COR-L47 (cell line): ENCODE measurements around the gene VAMP8.
"Not testable (repeated sequence)": the region's sequence is repeated elsewhere in the genome, so short reads cannot be mapped to it uniquely, and the experiment has no call there.

Source experiments
- DNase-seq: peaks from one replicate; lab custom pipeline; 2025; lab: John Stamatoyannopoulos, UW

Gene VAMP8

DNA sequence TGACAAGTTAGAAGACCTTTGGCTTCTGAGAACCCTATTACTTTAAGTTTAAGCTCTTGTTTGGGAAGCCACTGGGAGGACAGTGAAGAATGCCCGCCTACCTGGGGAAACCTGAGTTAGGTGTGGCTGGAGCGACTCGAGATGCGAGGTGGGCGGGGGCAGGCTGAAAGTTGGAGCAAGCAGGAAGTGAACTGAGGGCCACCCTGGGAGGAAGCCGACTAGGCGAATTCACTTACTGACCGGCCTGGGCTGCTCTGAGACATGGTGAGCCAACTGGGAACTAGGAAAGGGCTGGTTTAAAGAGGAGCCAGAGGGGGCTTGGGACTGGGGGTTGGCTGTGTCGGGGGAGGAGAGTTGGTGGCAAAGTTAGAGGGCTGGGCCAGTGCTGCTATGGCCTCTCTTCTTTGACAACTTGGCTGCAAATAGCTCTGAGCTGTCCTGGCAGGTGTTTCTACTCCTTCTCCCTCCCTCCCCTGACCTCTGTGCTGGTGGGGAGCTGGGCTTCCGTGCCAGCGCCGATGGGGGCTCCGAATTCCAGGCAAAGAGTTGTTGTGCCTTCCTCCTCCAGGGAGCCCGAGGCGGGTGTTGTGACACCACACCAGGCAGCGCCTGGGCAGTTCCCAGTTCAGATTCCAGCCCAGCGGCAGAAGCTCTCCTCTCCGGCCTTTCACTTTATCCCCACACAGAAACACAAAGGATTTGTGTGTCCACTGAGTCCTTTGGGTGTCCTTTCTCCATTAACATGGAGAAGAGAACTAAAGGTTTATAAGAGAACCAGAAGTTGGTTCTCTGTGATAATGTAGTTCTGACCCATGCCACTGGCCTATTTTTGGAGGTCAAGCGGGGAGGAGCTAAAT, at the start of gene VAMP8:
Gene VAMP8 (plus strand): TSS at position 201 of the 857 bp plus-strand sequence. CDS start 61 bp downstream, at position 262.
- no peak for DNase-seq

DNA sequence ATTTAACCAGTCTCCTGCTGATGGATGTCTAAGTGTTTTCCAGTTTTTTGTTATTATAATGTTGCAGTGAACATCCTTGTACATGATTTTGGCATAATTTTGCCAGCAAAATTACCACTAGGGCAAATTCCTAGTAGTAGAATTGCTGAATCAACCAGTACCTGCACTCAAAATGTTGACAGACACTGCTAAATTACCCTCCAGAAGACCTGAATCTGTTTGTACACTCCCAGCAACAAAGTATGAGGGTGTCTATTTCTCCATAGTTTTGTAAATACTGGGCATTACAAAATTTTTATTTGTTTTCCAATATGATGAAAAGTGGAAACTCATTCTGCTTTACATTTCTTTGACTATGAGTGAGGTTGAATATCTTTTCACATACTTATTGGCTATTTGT, 49.6 kb upstream of the VAMP8 start:
- no peak for DNase-seq

DNA sequence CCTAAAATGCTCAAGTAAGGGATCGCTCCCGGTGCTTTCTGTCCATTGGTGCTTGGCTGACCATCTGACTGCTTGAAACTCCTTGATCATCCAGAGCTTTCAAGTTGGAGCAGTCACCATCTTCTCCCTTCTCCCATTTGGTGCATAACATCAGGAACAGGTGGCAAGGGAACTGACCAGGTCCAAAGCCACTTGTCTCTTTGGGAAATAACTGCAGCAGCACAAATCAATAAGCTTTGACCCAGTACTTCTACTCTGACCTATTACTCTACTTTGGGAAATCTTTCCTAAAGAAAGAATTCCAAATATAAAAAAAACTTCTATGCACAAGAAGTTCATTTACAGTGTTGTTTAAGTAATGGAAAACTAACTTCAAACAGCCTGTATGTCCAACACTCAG, 49.0 kb upstream of the VAMP8 start:
- no peak for DNase-seq

DNA sequence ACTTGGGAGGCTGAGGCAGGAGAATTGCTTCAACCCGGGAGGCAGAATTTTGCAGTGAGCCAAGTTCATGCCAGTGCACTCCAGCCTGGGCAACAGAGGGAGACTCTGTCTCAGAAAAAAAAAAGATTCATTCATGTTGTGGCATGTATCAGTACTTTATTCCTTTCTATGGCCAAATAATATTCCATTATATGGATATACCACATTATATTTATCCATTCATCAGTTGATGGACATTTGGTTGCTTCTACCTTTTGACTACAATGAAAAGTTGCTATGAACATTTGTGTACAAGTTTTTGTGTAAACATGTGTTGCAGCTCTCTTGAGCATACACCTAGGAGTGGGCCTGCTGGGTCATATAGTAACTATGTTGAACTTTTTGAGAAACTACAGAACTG, 47.6 kb upstream of the VAMP8 start:
- no peak for DNase-seq

DNA sequence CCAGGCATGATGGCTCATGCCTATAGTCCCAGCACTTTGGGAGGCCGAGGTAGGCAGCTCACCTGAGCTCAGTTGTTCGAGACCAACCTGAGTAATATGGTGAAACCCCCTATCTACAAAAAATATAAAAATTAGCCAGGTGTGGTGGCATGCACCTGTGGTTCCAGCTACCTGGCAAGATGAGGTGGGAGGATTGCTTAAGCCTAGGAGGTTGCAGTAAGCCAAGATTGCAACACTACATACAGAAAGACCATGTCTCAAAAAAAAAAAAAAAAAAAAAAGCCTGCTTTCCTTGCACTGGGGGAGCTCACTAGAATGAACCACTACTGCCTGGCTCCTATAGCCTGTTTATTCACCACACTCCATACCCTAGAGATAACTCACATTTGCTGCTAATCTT, 45.8 kb upstream of the VAMP8 start:
- DNase-seq: no peak

DNA sequence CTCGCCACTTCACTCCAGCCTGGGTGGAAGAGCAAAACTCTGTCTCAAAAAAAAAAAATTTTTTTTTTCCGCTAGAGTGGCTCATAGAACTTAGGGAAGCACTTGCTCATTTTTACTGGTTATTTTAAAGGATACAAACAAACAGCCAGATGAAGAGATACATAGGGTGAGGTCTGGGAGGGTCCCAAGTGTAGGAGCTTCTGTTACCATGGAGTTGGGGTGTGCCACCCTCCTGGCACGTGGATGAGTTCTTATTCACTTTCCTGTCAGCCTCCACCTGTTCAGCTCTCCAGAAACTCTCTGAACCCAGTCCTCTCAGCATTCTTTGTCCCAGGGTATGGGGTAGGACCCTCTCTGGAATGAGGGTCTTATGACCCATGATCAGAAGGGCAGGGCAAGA, 43.3 kb upstream of the VAMP8 start:
- DNase-seq: no peak

DNA sequence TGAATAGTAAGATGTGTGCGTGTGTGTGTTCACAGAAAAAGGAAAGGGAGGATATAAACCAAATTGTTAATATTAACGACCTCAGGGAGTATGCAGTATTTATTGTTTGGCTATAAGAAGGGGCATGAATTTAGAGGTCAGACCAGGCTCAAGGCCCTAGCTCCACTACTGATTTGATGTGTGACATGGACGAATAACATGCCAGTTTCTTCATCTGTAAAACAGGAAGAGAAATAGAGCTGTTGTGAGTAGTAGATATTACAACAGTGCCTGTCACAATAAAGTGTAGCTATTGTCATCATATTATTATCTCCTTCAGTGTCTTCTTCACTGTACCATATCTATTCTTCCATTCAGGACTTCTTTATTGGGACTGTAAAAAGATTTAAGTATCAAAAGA, 42.5 kb upstream of the VAMP8 start:
- no peak for DNase-seq

DNA sequence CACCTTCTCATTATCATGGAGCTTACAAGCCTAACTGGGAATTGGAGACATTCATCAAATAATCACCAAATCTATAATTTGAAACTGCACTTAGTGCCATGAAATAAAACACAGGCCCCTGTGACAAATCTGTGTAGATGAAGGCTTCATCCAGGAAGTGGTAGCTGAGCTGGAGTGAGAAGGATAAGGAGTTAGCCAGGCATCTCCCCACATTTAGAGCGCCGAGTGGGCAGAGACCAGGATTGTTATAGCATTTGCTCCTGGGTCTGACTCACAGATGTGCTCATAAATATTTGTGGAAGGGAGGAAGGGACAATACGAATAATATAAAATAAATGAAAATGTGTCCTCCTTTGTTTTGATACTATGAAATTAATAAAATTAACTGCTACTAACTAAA, 40.9 kb upstream of the VAMP8 start:
- no peak for DNase-seq

DNA sequence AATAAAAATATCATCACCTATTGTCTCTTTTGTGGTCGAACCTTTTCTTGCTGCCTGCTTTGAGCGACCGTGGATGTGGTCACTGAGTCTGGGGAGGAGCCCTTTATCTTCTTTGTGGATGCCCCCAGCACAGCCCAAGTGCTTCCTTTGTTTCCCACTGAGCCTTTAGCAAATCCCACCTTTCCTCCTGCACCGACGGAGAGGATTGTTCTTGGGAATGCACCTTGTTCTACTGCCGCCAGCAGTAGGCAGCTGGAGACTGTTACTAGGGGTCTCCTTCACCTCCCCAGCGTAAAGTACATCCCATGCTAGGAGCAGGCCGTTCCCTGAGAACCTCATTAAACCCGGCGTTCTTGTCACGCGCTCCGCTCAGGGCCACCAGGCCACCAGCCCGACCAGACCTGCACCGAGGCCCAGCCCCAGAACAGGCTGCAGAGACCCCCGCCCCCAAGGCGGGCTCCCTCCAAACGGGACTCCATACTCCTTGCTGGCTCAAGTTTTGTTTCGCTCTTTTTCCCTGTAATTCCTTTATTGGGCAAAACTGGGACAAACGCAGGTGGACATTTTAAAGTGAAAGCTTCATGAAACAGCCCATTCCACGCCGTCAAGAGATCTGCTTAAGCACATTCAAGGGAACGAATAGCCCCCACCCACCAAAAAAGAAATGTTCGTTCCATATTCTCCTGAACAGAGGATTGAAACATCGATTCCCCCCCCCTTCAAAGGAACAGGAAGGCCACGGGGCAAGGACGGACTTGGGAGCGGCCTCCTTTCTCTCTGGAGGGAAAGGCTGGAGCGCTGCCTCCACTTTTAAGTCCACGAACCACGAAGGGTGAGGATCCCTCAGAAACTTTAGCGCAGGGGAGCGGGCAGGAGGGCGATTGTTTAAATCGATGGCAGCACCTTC, 39.5 kb upstream of the VAMP8 start:
- peak; percentile 82 for DNase-seq

DNA sequence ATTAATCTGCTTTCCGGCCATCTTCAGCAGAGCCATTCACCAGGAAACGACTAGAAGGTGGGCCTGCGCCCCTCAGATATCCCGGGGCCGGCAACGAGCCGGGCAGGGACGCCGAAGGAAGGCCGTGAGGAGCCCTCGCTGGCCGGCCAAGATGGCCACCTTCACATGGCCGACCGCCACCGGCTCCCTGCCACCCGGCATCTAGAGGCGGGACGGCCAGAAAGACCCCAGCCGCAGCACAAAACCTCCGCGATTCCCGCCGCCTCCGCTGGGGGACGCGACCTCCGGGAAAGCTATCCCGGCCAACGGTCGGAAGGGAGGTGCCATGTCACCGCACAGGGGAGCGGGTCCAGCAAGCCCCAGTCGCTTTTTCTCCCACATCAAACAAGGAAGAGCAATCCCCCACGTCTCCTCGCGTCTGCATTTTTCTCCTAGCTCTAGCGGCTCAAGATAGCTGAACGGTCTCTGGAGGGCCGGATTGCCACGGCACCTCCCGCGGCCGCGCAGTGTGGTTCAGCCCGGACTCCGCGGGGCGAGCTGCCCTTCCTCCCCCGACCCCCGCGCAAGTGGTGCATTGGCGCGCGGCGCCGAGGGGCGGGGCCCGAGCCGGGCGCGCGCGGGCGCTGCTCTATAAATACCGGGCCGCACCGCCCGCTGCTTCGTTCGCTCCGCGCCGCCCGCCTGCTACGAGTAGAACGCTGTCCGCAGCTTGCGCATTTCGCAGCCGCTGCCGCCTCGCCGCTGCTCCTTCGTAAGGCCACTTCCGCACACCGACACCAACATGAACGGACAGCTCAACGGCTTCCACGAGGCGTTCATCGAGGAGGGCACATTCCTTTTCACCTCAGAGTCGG, 38.7 kb upstream of the VAMP8 start, which contains the start of gene MAT2A:
Gene MAT2A (plus strand): TSS at position 662 of the 854 bp plus-strand sequence. CDS start 120 bp downstream, at position 782.
- peak; percentile 93 for DNase-seq

DNA sequence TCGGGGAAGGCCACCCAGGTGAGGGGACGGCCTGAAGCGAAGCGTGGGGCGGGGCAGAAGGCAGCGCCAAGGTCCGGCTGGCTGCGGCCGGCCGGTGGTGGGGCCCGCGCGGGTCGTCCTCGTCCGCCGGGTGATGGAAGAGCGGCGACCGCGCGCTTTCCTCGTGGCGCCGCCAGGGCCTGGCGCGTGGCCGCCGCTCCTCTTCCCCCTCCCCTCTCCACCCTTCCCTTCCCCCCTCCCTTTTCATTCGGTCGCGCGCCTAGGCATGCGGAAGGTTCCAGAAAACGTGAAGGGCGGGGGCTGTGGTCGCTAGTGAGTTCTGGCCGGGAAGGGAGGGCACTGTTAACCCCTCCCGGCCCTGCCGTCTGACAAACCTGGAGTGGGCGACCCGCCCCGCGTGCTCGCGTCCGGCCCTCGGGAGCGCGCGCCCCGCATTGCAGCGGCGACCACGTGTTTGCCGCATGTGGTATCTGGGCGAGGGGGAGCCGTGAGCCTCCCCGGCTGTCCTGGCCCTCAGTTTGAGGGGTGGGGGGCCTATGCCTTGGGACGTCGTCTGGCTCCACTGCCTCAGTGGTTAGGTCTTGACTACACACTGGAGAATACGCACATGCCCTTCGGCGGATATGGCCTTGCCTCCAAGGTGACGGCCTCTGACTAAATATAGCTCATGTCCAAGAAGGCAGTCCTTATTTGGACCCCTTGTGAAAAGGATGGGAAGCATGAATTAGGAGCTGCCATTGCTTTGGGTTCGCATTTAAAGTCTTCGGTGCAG, 37.8 kb upstream of the VAMP8 start:
- peak; percentile 68 for DNase-seq

DNA sequence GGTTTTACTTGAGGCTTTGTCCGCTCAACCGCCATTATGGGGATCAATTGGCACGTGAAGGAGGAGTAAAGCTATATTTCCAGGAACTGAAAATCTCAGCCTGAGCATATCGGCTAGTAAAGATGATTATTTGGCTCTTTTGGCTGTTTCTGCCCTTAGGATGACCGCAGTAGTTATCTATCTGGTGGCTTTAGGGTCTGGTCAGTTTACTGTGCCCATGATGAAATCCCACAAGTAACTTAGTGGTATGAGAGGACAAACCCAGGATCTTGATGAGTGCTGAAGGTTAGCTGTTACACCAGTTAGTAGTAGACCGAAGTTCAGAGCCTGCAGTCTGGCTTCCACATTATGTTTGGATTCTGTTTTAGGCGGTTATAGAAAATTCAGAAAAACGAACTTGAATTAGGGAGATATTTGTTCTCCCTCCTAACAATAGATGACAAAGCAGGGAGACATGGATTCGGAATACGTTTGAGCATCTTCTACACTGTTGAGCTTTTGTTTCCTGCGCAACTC, 37.2 kb upstream of the VAMP8 start:
- no peak for DNase-seq

DNA sequence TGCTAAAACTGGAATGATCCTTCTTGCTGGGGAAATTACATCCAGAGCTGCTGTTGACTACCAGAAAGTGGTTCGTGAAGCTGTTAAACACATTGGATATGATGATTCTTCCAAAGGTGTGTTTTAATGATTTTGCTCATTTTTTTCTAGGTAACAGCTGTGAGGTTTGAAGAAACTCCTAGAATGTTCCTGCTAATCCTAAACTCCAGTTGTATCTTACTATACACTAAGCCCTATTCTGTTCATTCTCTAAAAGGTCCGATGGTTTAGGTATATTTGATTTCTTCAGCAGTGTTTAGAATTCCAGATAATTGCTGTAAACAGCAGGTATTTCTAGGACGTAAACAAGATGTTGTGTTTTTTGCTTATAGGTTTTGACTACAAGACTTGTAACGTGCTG, 36.1 kb upstream of the VAMP8 start:
- no peak for DNase-seq

DNA sequence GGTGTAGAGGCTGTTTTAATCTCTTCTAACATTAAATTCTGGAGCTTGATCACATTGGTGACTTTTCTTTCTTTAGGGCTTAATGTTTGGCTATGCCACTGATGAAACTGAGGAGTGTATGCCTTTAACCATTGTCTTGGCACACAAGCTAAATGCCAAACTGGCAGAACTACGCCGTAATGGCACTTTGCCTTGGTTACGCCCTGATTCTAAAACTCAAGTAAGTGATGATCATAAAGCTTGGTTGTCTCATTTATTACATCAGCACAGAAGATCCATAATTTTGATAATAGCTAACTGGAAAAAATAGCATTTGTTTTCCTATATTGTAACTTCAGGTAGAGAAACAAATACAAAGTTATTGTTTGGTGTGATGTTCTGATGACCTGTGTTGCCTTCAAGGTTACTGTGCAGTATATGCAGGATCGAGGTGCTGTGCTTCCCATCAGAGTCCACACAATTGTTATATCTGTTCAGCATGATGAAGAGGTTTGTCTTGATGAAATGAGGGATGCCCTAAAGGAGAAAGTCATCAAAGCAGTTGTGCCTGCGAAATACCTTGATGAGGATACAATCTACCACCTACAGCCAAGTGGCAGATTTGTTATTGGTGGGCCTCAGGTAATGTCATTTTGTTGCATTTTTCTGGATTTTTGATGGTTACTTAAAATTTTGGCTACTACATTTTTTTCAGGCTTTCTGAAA, 35.5 kb upstream of the VAMP8 start:
- DNase-seq: no peak

DNA sequence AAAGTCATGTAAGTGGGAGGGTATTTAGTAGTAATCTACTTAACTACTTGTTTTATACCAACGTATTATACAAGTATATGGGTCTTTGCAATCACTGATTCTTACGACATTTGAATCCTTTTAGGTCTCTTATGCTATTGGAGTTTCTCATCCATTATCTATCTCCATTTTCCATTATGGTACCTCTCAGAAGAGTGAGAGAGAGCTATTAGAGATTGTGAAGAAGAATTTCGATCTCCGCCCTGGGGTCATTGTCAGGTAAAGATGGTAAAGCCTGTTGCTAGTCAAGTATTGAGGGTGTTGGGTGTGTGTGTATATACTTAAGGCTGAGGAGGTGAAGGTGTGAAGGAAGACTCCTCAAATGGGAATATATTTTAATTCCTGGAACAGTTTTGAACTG, 34.6 kb upstream of the VAMP8 start:
- DNase-seq: no peak

DNA sequence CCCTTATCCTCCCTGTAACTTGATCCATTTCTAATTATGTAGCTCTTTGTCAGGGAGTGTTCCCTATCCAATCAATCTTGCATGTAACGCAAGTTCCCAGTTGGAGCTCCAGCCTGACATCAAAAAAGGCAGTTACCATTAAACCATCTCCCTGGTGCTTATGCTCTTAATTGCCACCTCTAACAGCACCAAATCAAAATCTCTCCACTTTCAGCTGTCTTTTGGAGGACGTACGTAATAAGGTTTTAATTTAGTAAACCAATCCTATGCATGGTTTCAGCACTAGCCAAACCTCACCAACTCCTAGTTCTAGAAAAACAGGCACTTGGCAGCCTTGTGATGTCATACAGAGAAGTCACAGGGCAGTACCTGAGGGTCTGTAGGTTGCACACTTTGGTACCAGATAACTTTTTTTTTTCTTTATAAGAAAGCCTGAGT, 33.1 kb upstream of the VAMP8 start:
- DNase-seq: not testable (repeated sequence)

DNA sequence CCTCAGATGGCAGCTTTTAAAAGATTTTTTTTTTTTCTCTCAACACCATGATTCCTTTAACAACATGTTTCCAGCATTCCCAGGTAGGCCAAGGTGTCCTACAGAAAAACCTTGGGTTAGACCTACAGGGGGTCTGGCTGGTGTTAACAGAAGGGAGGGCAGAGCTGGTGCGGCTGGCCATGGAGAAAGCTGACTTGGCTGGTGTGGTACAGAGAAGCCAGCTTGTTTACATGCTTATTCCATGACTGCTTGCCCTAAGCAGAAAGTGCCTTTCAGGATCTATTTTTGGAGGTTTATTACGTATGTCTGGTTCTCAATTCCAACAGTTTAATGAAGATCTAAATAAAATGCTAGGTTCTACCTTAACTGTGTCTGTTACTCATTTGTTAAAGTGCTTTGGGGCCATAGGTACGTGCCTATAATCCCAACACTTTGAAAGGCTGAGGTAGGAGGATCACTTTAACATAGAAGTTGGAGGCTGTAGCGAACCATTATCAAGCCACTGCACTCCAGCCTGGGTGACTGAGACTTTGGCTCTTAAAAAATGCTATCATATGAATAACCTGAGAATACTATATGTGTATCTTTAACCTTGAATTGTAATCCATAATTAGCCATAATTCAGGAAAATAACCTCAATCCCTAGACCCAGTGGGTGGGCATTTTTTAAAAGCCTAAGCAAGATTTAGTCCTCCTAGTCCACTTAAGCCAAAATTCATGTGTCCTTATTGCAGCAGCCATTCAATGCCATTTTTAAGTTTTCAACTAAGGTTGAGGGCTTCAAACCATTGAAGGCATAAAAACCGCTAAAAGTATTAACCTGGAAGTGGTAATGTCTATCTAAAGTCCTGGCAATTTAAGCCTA, 32.2 kb upstream of the VAMP8 start:
- DNase-seq: not testable (repeated sequence)

DNA sequence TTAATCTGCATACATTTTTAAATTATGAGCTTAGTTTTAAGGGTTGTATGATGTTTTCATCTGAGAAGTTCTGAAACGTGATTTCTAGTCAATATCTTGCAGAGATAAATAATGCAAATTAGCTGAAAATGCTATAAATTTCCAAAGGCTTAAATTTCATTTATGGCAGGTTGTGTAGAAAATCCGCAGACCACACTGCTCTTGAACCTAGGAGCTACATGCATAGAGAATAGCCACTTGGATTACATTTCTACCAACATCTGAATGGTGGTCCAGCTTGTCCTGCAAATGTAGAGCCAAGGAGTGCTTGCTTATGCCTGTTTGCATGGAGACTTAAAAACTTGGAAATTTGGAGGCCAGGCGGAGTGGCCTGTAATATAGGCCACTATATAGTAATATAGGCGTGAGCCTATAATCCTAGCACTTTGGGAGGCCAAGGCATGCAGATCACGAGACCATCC, 31.6 kb upstream of the VAMP8 start:
- DNase-seq: no peak
